K562 (cell line): ENCODE data around the gene MLLT1. TPM values are rescaled to one million over a fixed set of nuclear protein-coding genes. Genes with fewer than 3 reads are reported as not detected.

Experiments
- ARID1B ChIP-seq: fragments of 450-650 bp; IDR thresholded peaks from 2 replicates; pipeline ENCODE4 v1.6.1; 2016; ENCODE audit warnings: antibody characterized with exemption, mild to moderate bottlenecking, inconsistent platforms
- MED1 ChIP-seq: sonication (generic); formaldehyde crosslinking; IDR thresholded peaks from 2 replicates; pipeline ENCODE4 v1.8.1; 2023; ENCODE audit warnings: missing genetic modification reagents, borderline replicate concordance
- NFIC ChIP-seq: fragments of 450-650 bp; IDR thresholded peaks from 2 replicates; pipeline ENCODE4 v1.6.1; 2017; ENCODE audit warnings: mild to moderate bottlenecking, inconsistent platforms
- NR1H2 ChIP-seq: sonication (generic); formaldehyde crosslinking; IDR thresholded peaks from 2 replicates; pipeline ENCODE4 v1.4.0; 2020; ENCODE audit warnings: mild to moderate bottlenecking, missing genetic modification reagents
- NR4A1 ChIP-seq, 2 experiments: fragments of 250-450 bp in 1 of 2; fragments of 450-650 bp in 1 of 2; sonication (Bioruptor Pico) in 1 of 2; IDR thresholded peaks; 2 replicates each; pipeline versions ENCODE4 v1.4.0 to v1.6.1; 2016 to 2020; ENCODE audit warnings: mild to moderate bottlenecking in 2 of 2, missing compliant biosample characterization in 1 of 2, missing genetic modification characterization in 1 of 2, moderate library complexity in 1 of 2
- PHF8 ChIP-seq: fragments of 200-600 bp; sonication (generic); IDR thresholded peaks from 2 replicates; pipeline ENCODE4 v1.6.1; 2012; ENCODE audit warnings: mixed run types, mild to moderate bottlenecking, inconsistent platforms, low read length, moderate library complexity, borderline replicate concordance
- PRDM10 ChIP-seq: fragments of 450-650 bp; IDR thresholded peaks from 2 replicates; pipeline ENCODE4 v1.6.1; 2018; ENCODE audit not compliant: partially characterized antibody
- RNF2 ChIP-seq: sonication (generic); IDR thresholded peaks from 2 replicates; pipeline ENCODE4 v1.6.1; 2016
- ZMIZ1 ChIP-seq, 2 experiments: fragments of 150-350 bp in 1 of 2; IDR thresholded peaks; 2 replicates each; pipeline ENCODE4 v1.6.1; 2012 to 2016; ENCODE audit warnings: low read depth in 2 of 2, low read length in 2 of 2, mild to moderate bottlenecking in 1 of 2, moderate library complexity in 1 of 2
- ZNF324 ChIP-seq: fragments of 250-450 bp; sonication (Bioruptor Pico); IDR thresholded peaks from 2 replicates; pipeline ENCODE4 v1.4.0; 2020; ENCODE audit warnings: mild to moderate bottlenecking
- ZNF395 ChIP-seq: fragments of 200-800 bp; sonication (Bioruptor generic); IDR thresholded peaks from 2 replicates; pipeline ENCODE4 v1.6.1; 2017; ENCODE audit warnings: missing genetic modification characterization, missing compliant biosample characterization
- ZNF518B ChIP-seq: fragments of 250-450 bp; sonication (Bioruptor Pico); IDR thresholded peaks from 2 replicates; pipeline ENCODE4 v1.5.0; 2021; ENCODE audit warnings: mild to moderate bottlenecking, moderate library complexity
- polyA plus RNA-seq, 8 experiments: library from polyadenylated mRNA; depleted of rRNA in 4 of 8; stranded (reverse) in 5 of 8; unstranded in 3 of 8; fragments of >200 nt; fragmentation: Nextera tagmentation in 2 of 8; fragmentation: Illumina TruSeq in 1 of 8; extraction: Ambion mirVana in 2 of 8; extraction: Trizol in 1 of 8; gene quantifications; 2 replicates each; pipeline versions ENCODE4 v1.2.1 to v1.2.3, GENCODE V29; 2011 to 2014; ENCODE audit warnings: inconsistent platforms in 1 of 8, missing spikeins in 1 of 8
- total RNA-seq, 7 experiments: library from RNA; depleted of rRNA in 6 of 7; stranded (reverse); fragments of >200 nt in 6 of 7; fragmentation: Illumina TruSeq in 2 of 7; extraction: Trizol in 2 of 7; gene quantifications; 2 replicates each; pipeline versions ENCODE4 v1.2.1 to v1.2.3, GENCODE V29; 2011 to 2021; ENCODE audit warnings: low replicate concordance in 1 of 7

MLLT1 gene
- total and polyA plus RNA-seq, 9 of the 15 experiments (the other 6 are each of a cell fraction or from before 2014, with no cell fraction given): 0.23 to 63.5 (median 15.4) TPM

- peak; percentile 85 for TF ChIP-seq PRDM10
- TF ChIP-seq ZNF518B (CRISPR knock-in tag): no peak
- TF ChIP-seq NR4A1 (CRISPR knock-in tag; IDR thresholded peaks at IDR 0.05): no peak
- no peak for TF ChIP-seq NR4A1 (tag; IDR thresholded peaks at IDR 0.05)
- TF ChIP-seq ZNF324: no peak
- no peak for TF ChIP-seq NFIC
- no peak for TF ChIP-seq ARID1B
- TF ChIP-seq ZMIZ1 (IDR thresholded peaks at IDR 0.05; ENCODE audit: low read depth in 2 of 2, low read length in 2 of 2): no peak
- TF ChIP-seq PHF8: no peak
- TF ChIP-seq NR1H2 (CRISPR knock-in tag): no peak
- TF ChIP-seq MED1 (CRISPR knock-in tag): no peak
- peak; percentile 77 for TF ChIP-seq ZNF395 (CRISPR knock-in tag)
- peak; percentile 47; the same call in 1 of the 2 replicates for TF ChIP-seq RNF2
Measured at GRCh38 chr19:6273701-6274601, 5.8 kb downstream of the MLLT1 start (continued).
